Activated CD4-positive, alpha-beta memory T cell treated with anti-CD3 and anti-CD28 coated beads for 36 hours (primary cell): ENCODE results near the gene CD177. TPM values are rescaled to one million over a fixed set of nuclear protein-coding genes. Genes with fewer than 3 reads are reported as not detected.
"Not testable (repeated sequence)": the region's sequence is repeated elsewhere in the genome, so short reads cannot be mapped to it uniquely, and the experiment has no call there.

Experiments used
- CTCF ChIA-PET: fragments of 350-600 bp; sonication (Branson Sonifier 250); formaldehyde crosslinking; loops from one replicate; lab custom pipeline; 2021; ENCODE audit warnings: antibody characterized with exemption, inconsistent platforms; lab: Charles Lee
- POLR2A ChIA-PET: fragments of 350-600 bp; sonication (Branson Sonifier 250); formaldehyde crosslinking; loops from one replicate; lab custom pipeline; 2021; ENCODE audit warnings: antibody characterized with exemption; lab: Charles Lee
- DNase-seq: peaks from one replicate; pipeline ENCODE4 v3.0.0-alpha.2; 2020
- H3K27ac Mint-ChIP-seq: one replicate; pipeline ENCODE4 v1.8.0; 2021; ENCODE audit warnings: mixed read lengths
- H3K27me3 Mint-ChIP-seq: one replicate; pipeline ENCODE4 v1.8.0; 2021; ENCODE audit warnings: mixed read lengths
- H3K36me3 Mint-ChIP-seq: one replicate; pipeline ENCODE4 v1.8.0; 2021; ENCODE audit warnings: mixed read lengths
- H3K4me1 Mint-ChIP-seq: one replicate; pipeline ENCODE4 v1.8.0; 2021; ENCODE audit warnings: low read depth, mixed read lengths
- H3K4me3 Mint-ChIP-seq: one replicate; pipeline ENCODE4 v1.8.0; 2021; ENCODE audit warnings: mild to moderate bottlenecking, mixed read lengths
- H3K9me3 Mint-ChIP-seq: one replicate; pipeline ENCODE4 v1.8.0; 2021; ENCODE audit warnings: mixed read lengths
- intact Hi-C: fragments of 100-400 bp; cut with micrococcal nuclease; formaldehyde crosslinking; loops from one replicate; pipeline ENCODE4 v1.15.1; 2023
- total RNA-seq, 2 experiments: library from RNA; stranded (reverse); gene quantifications; one replicate each; pipeline ENCODE4 v1.2.3, GENCODE V29; 2021

The CD177 gene
- total RNA-seq, 2 experiments from 2014 or later = not detected

GRCh38 chr19:43367822-43368221, 14.3 kb downstream of the CD177 start:
- H3K27me3 Mint-ChIP-seq = peaks cover 8% of the 10 kb centered on the region
- CTCF ChIA-PET = no interaction called here
- no peaks in the 10 kb centered on the region for H3K9me3 Mint-ChIP-seq

GRCh38 chr19:43368897-43369296, 15.4 kb downstream of the CD177 start:
- POLR2A ChIA-PET, DNase-seq, H3K27me3 Mint-ChIP-seq, H3K27ac Mint-ChIP-seq, intact Hi-C loops, H3K36me3 Mint-ChIP-seq, H3K4me3 Mint-ChIP-seq, CTCF ChIA-PET, H3K9me3 Mint-ChIP-seq, H3K4me1 Mint-ChIP-seq: not testable (repeated sequence)

More at GRCh38 chr19:43367822-43368221, 14.3 kb downstream of the CD177 start:
- Mint-ChIP-seq H3K4me1 (no peaks in the 10 kb centered on the region), H3K36me3 (no peaks in the 10 kb centered on the region), H3K27ac (no peak overlapping the region), H3K4me3 (no peak overlapping the region)
- POLR2A ChIA-PET = no interaction called here
- intact Hi-C loops = no loop called here
- DNase-seq = no peak

GRCh38 chr19:43371909-43372308, 18.4 kb downstream of the CD177 start:
- intact Hi-C loops = no loop called here
- DNase-seq = no peak
- H3K27ac Mint-ChIP-seq = no peak overlapping the region
- peaks cover 5% of the 10 kb centered on the region for H3K27me3 Mint-ChIP-seq
- no peaks in the 10 kb centered on the region for H3K9me3 Mint-ChIP-seq
- no peaks in the 10 kb centered on the region for H3K36me3 Mint-ChIP-seq
- H3K4me3 Mint-ChIP-seq = no peak overlapping the region
- ChIA-PET POLR2A (no interaction called here), CTCF (no interaction called here)
- H3K4me1 Mint-ChIP-seq = no peaks in the 10 kb centered on the region

GRCh38 chr19:43372462-43372861, 19.0 kb downstream of the CD177 start:
- intact Hi-C loops = no loop called here
- no peaks in the 10 kb centered on the region for H3K4me1 Mint-ChIP-seq
- no peaks in the 10 kb centered on the region for H3K36me3 Mint-ChIP-seq
- POLR2A ChIA-PET = no interaction called here
- no peaks in the 10 kb centered on the region for H3K9me3 Mint-ChIP-seq
- no peak for DNase-seq
- H3K4me3 Mint-ChIP-seq = no peak overlapping the region
- CTCF ChIA-PET = no interaction called here
- H3K27ac Mint-ChIP-seq = no peak overlapping the region
- H3K27me3 Mint-ChIP-seq = peaks cover 5% of the 10 kb centered on the region

GRCh38 chr19:43377624-43378023, 24.1 kb downstream of the CD177 start:
- H3K4me3 Mint-ChIP-seq, H3K36me3 Mint-ChIP-seq, H3K9me3 Mint-ChIP-seq: not testable (repeated sequence)

GRCh38 chr19:43380008-43380407, 26.5 kb downstream of the CD177 start:
- Mint-ChIP-seq H3K9me3 (no peaks in the 10 kb centered on the region), H3K27me3 (peaks cover 6% of the 10 kb centered on the region), H3K27ac (no peak overlapping the region), H3K4me1 (no peaks in the 10 kb centered on the region), H3K36me3 (no peaks in the 10 kb centered on the region), H3K4me3 (no peak overlapping the region)
- no peak for DNase-seq
- CTCF ChIA-PET = no interaction called here
- intact Hi-C loops = no loop called here
- POLR2A ChIA-PET = interaction anchor here (0.6 kb wide), 1 partner anchor 60 kb away, joined by 5 read pairs; no protein-coding TSS in a partner anchor

More at GRCh38 chr19:43377624-43378023, 24.1 kb downstream of the CD177 start:
- H3K27ac Mint-ChIP-seq, POLR2A ChIA-PET, H3K4me1 Mint-ChIP-seq, DNase-seq, CTCF ChIA-PET, H3K27me3 Mint-ChIP-seq, intact Hi-C loops: not testable (repeated sequence)

GRCh38 chr19:43380771-43381386, 27.4 kb downstream of the CD177 start:
- DNase-seq = no peak
- no peak overlapping the region for H3K27ac Mint-ChIP-seq
- ChIA-PET CTCF (no interaction called here), POLR2A (no interaction called here)
- H3K4me3 Mint-ChIP-seq = no peak overlapping the region
- intact Hi-C loops = no loop called here
- H3K27me3 Mint-ChIP-seq = peaks cover 7% of the 10 kb centered on the region
- H3K9me3 Mint-ChIP-seq = peaks cover 2% of the 10 kb centered on the region
- no peaks in the 10 kb centered on the region for H3K4me1 Mint-ChIP-seq
- H3K36me3 Mint-ChIP-seq = no peaks in the 10 kb centered on the region

GRCh38 chr19:43382586-43383216, 29.2 kb downstream of the CD177 start:
- DNase-seq, POLR2A ChIA-PET, H3K36me3 Mint-ChIP-seq, H3K4me3 Mint-ChIP-seq, H3K27ac Mint-ChIP-seq, intact Hi-C loops, H3K4me1 Mint-ChIP-seq, H3K27me3 Mint-ChIP-seq, H3K9me3 Mint-ChIP-seq, CTCF ChIA-PET: not testable (repeated sequence)

GRCh38 chr19:43383254-43383653, 29.8 kb downstream of the CD177 start:
- H3K27me3 Mint-ChIP-seq, H3K9me3 Mint-ChIP-seq, H3K4me3 Mint-ChIP-seq, DNase-seq, H3K4me1 Mint-ChIP-seq, POLR2A ChIA-PET, intact Hi-C loops, H3K36me3 Mint-ChIP-seq, CTCF ChIA-PET, H3K27ac Mint-ChIP-seq: not testable (repeated sequence)

GRCh38 chr19:43383759-43384158, 30.3 kb downstream of the CD177 start:
- intact Hi-C loops, CTCF ChIA-PET, H3K9me3 Mint-ChIP-seq, DNase-seq, H3K36me3 Mint-ChIP-seq, POLR2A ChIA-PET, H3K4me3 Mint-ChIP-seq, H3K27me3 Mint-ChIP-seq, H3K27ac Mint-ChIP-seq, H3K4me1 Mint-ChIP-seq: not testable (repeated sequence)

- H3K4me1 Mint-ChIP-seq, H3K27ac Mint-ChIP-seq, POLR2A ChIA-PET, H3K36me3 Mint-ChIP-seq, H3K4me3 Mint-ChIP-seq, intact Hi-C loops, H3K9me3 Mint-ChIP-seq, H3K27me3 Mint-ChIP-seq, CTCF ChIA-PET, DNase-seq: not testable (repeated sequence)
Measured at GRCh38 chr19:43390903-43391551, 37.5 kb downstream of the CD177 start.

GRCh38 chr19:43391552-43391935, 38.1 kb downstream of the CD177 start:
- H3K27ac Mint-ChIP-seq, DNase-seq, H3K27me3 Mint-ChIP-seq, intact Hi-C loops, H3K4me3 Mint-ChIP-seq, H3K9me3 Mint-ChIP-seq, H3K4me1 Mint-ChIP-seq, CTCF ChIA-PET, H3K36me3 Mint-ChIP-seq, POLR2A ChIA-PET: not testable (repeated sequence)

GRCh38 chr19:43393501-43393900, 40.0 kb downstream of the CD177 start:
- H3K36me3 Mint-ChIP-seq, H3K4me3 Mint-ChIP-seq, H3K27me3 Mint-ChIP-seq, H3K27ac Mint-ChIP-seq, CTCF ChIA-PET, intact Hi-C loops, H3K9me3 Mint-ChIP-seq, POLR2A ChIA-PET, DNase-seq, H3K4me1 Mint-ChIP-seq: not testable (repeated sequence)
